ENCODE data around the gene FAM53A. TPM values are rescaled to one million over a fixed set of nuclear protein-coding genes. Genes with fewer than 3 reads are reported as not detected.

FAM53A gene
- total and polyA plus RNA-seq, 2 of the 4 experiments (the other 2 are of a cell fraction), result 2.0 to 3.1 TPM

DNA sequence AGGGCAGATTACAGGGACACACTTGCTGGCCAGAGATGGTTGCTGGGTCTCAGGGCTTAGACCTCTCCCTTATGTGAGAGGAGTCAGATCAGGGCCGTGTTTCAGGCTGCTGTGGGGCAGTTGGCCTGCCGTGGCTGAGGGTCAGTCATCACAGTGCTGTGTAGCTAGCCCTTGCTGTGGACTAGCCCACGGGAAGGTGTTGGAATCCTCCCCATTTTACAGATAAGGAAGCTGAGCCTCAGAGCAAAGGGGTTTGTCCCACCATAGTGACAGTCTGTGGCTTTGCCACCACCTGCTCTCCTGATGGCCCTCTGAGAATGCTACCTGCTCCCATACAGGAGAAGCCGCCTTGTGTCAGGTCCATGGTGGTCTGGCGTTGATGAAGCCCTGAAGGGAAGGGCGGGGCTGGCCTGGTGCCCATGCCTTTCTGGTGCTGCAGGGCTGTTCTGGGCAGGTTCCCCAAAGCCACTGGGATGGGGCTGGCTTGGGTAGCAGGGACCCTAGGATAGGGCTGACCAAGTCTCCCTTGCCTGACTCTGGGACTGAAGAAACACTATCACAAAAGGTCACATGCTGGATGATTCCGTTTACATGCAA lies 2.4 kb upstream of the FAM53A start:
- in situ Hi-C loops (cut with MboI; ENCODE audit: low sequenced_read_pairs) (no loop called here), intact Hi-C loops (cut with micrococcal nuclease) (no loop called here), dilution Hi-C loops (cut with HindIII; ENCODE audit: low sequenced_read_pairs, unreplicated experiment) (no loop called here)
- no peak overlapping the region for H3K14ac ChIP-seq (replicated peaks; ENCODE audit: low read depth, low read length)
- no peak overlapping the region for H2BK15ac ChIP-seq (ENCODE audit: low read depth, low read length)
- no peak overlapping the region for H3K4ac ChIP-seq (ENCODE audit: low read depth, low read length)
- no peak for TF ChIP-seq MAZ (IDR thresholded peaks at IDR 0.05; ENCODE audit: borderline replicate concordance, low read depth, low read length)
- no peak overlapping the region for H3K27ac ChIP-seq (ENCODE audit: insufficient read depth, low read length)
- H2AK5ac ChIP-seq (ENCODE audit: low read depth, low read length), result no peak overlapping the region; the same call in 1 of the 2 replicates
- no peak for DNase-seq
- no peak for ATAC-seq (ENCODE audit: low read depth)
- H2AFZ ChIP-seq (replicated peaks; ENCODE audit: low read length, poor library complexity), result no peak overlapping the region
- H4K5ac ChIP-seq (ENCODE audit: low read depth, low read length), result no peak overlapping the region
- H2BK5ac ChIP-seq (ENCODE audit: low read depth, low read length, poor library complexity, severe bottlenecking), result no peak overlapping the region
- H3K23ac ChIP-seq (ENCODE audit: low read depth, low read length), result no peak overlapping the region
- peaks cover 6% of the 10 kb centered on the region; the same call in 1 of the 2 replicates for H3K4me1 ChIP-seq (ENCODE audit: control insufficient read depth, insufficient read depth, low read length)
- no peak overlapping the region for H3K4me2 ChIP-seq (ENCODE audit: low read depth, low read length)
- POLR2A ChIA-PET (ENCODE audit: unreplicated experiment), result no interaction called here
- no peak overlapping the region for H4K8ac ChIP-seq (ENCODE audit: low read depth in 2 of 2, low read length in 2 of 2)
- peaks cover 10% of the 10 kb centered on the region for H4K20me1 ChIP-seq (ENCODE audit: insufficient read depth, low read length)
- H3K18ac ChIP-seq (ENCODE audit: low read depth, low read length), result no peak overlapping the region
- no peak overlapping the region for H2BK20ac ChIP-seq (ENCODE audit: low read depth, low read length)
- peaks cover 4% of the 10 kb centered on the region; the same call in 1 of the 2 replicates for H3K9me1 ChIP-seq (ENCODE audit: insufficient read depth, low read length)
- H2BK120ac ChIP-seq (ENCODE audit: low read depth, low read length), result no peak overlapping the region
- peaks cover 9% of the 10 kb centered on the region for H3K36me3 ChIP-seq (ENCODE audit: control insufficient read depth, insufficient read depth, low read length)
- CTCF ChIA-PET, result no interaction called here
- peaks cover 0 to 15% of the 10 kb centered on the region in 2 experiments; a peak in 3 of 4 replicates for H3K79me1 ChIP-seq (ENCODE audit: low read depth in 1 of 2, low read length in 2 of 2)
- H4K91ac ChIP-seq (ENCODE audit: insufficient read depth, low read depth, low read length), result no peak overlapping the region
- H3K56ac ChIP-seq (ENCODE audit: extremely low read depth, insufficient read depth, low read length), result no peak overlapping the region
- 86% methylated on average over 2 of the region's 7 CpGs; no CpG with 5 or more reads in 1 of the 2 experiments for WGBS, 2 experiments (ENCODE audit: extremely low coverage in 2 of 2, insufficient read length in 1 of 2)
- BruUV-seq (replicated peaks), result no TSS peak
- H3K4me3 ChIP-seq (ENCODE audit: insufficient read depth, low read depth, low read length), result no peak overlapping the region
- H3K9me3 ChIP-seq (ENCODE audit: control insufficient read depth, insufficient read depth, low read length), result no peaks in the 10 kb centered on the region
- H2AK9ac ChIP-seq (replicated peaks; ENCODE audit: low read depth, low read length, poor library complexity), result peak overlapping the region; percentile 79
- H3K9ac ChIP-seq (ENCODE audit: low read depth, low read length), result no peak overlapping the region
- no peaks in the 10 kb centered on the region for H3K27me3 ChIP-seq (ENCODE audit: control insufficient read depth, insufficient read depth, low read length)
